Keratinocyte (primary cell): Measurements from ENCODE around the gene CDC6. TPM values are rescaled to one million over a fixed set of nuclear protein-coding genes. Genes with fewer than 3 reads are reported as not detected.

Experiments used
- DNase-seq: peaks from one replicate; pipeline ENCODE4 v3.0.0-alpha.2; 2011; ENCODE audit warnings: low read depth, missing footprints, low spot score
- FAIRE-seq: peaks from 2 replicates; lab custom pipeline; 2011; peaks lifted over from hg19 to GRCh38; lab: Jason Lieb, UNC
- H2AFZ ChIP-seq: 2 replicates; pipeline ENCODE4 v1.6.0; 2012; ENCODE audit warnings: low read length, control low read depth, inconsistent platforms; ENCODE audit not compliant: control insufficient read depth
- H3K27ac ChIP-seq: 2 replicates; pipeline ENCODE4 v1.5.1; 2011; ENCODE audit warnings: low read length; ENCODE audit not compliant: control insufficient read depth, insufficient read depth
- H3K27me3 ChIP-seq: 3 replicates; pipeline ENCODE4 v1.6.0; 2011; ENCODE audit warnings: low read length; ENCODE audit not compliant: control insufficient read depth, insufficient read depth; ENCODE audit errors: extremely low read depth
- H3K36me3 ChIP-seq, 2 experiments: 2 replicates in 1 of 2; 3 replicates in 1 of 2; pipeline ENCODE4 v1.5.1; 2011; ENCODE audit warnings: low read length in 2 of 2, mild to moderate bottlenecking in 1 of 2; ENCODE audit not compliant: control insufficient read depth in 2 of 2, insufficient read depth in 2 of 2; ENCODE audit errors: extremely low read depth in 1 of 2
- H3K4me1 ChIP-seq: 3 replicates; pipeline ENCODE4 v1.5.1; 2011; ENCODE audit warnings: low read length; ENCODE audit not compliant: control insufficient read depth, insufficient read depth; ENCODE audit errors: extremely low read depth
- H3K4me2 ChIP-seq: 3 replicates; pipeline ENCODE4 v1.6.0; 2011; ENCODE audit warnings: low read depth, low read length; ENCODE audit not compliant: control insufficient read depth, insufficient read depth; ENCODE audit errors: extremely low read depth
- H3K4me3 ChIP-seq, 3 experiments: fragments of 200-600 bp in 1 of 3; sonication (generic) in 1 of 3; 2 replicates in 2 of 3; 3 replicates in 1 of 3; pipeline ENCODE4 v1.5.1; 2011 to 2016; ENCODE audit warnings: low read length in 3 of 3, mild to moderate bottlenecking in 3 of 3, control low read depth in 2 of 3, inconsistent platforms in 1 of 3, low read depth in 1 of 3, mixed read lengths in 1 of 3, mixed run types in 1 of 3, moderate library complexity in 1 of 3; ENCODE audit not compliant: control insufficient read depth in 2 of 3, insufficient read depth in 2 of 3; ENCODE audit errors: extremely low read depth in 1 of 3
- H3K79me2 ChIP-seq: 2 replicates; pipeline ENCODE4 v1.6.0; 2012; ENCODE audit warnings: low read length; ENCODE audit not compliant: control insufficient read depth, insufficient read depth
- H3K9ac ChIP-seq: 3 replicates; pipeline ENCODE4 v1.6.0; 2011; ENCODE audit warnings: low read length; ENCODE audit not compliant: control insufficient read depth, insufficient read depth; ENCODE audit errors: extremely low read depth
- H3K9me1 ChIP-seq: 3 replicates; pipeline ENCODE4 v1.6.0; 2011; ENCODE audit warnings: low read length; ENCODE audit not compliant: control insufficient read depth, insufficient read depth; ENCODE audit errors: extremely low read depth
- H3K9me3 ChIP-seq: 2 replicates; pipeline ENCODE4 v1.5.1; 2012; ENCODE audit warnings: low read depth, low read length; ENCODE audit not compliant: control insufficient read depth
- H4K20me1 ChIP-seq: 3 replicates; pipeline ENCODE4 v1.6.0; 2011; ENCODE audit warnings: low read length; ENCODE audit not compliant: control insufficient read depth, insufficient read depth; ENCODE audit errors: extremely low read depth
- EZH2 ChIP-seq: IDR thresholded peaks from one replicate; pipeline ENCODE4 v1.6.1; 2012; ENCODE audit warnings: inconsistent platforms, mild to moderate bottlenecking, low read length, moderate library complexity
- dilution Hi-C: fragments of 300-500 bp; cut with MboI; formaldehyde crosslinking; loops from one replicate; pipeline ENCODE4 v1.7.0; 2020; ENCODE audit warnings: low sequenced_read_pairs; ENCODE audit not compliant: extremely low pct_ligation_motif_present
- polyA plus RNA-seq, 5 experiments: library from polyadenylated mRNA; depleted of rRNA in 3 of 5; stranded (reverse) in 3 of 5; stranded (forward) in 1 of 5; unstranded in 1 of 5; fragments of >200 nt; gene quantifications; 1 replicate in 1 of 5; 2 replicates in 3 of 5; 3 replicates in 1 of 5; pipeline versions ENCODE4 v1.2.1 to v1.2.3, GENCODE V29; 2011 to 2012; ENCODE audit warnings: missing spikeins in 2 of 5, low read depth in 1 of 5, low replicate concordance in 1 of 5
- TF ChIP-seq, protein P1 (sequence below), 3 experiments: IDR thresholded peaks in 1 of 3; conservative IDR thresholded peaks in 1 of 3; optimal IDR thresholded peaks in 1 of 3; 2 replicates in 2 of 3; 3 replicates in 1 of 3; pipeline versions ENCODE3 to v1.5.1; 2011; ENCODE audit warnings: low read length in 3 of 3, mild to moderate bottlenecking in 3 of 3, moderate library complexity in 2 of 3, control low read depth in 1 of 3, inconsistent platforms in 1 of 3; ENCODE audit not compliant: insufficient read depth in 2 of 3; ENCODE audit errors: extremely low read depth in 1 of 3

The CDC6 gene
- polyA plus RNA-seq, 1 donor (not counting 4 experiments of a cell fraction or from before 2014, with no cell fraction given) = 28.0 TPM

DNA sequence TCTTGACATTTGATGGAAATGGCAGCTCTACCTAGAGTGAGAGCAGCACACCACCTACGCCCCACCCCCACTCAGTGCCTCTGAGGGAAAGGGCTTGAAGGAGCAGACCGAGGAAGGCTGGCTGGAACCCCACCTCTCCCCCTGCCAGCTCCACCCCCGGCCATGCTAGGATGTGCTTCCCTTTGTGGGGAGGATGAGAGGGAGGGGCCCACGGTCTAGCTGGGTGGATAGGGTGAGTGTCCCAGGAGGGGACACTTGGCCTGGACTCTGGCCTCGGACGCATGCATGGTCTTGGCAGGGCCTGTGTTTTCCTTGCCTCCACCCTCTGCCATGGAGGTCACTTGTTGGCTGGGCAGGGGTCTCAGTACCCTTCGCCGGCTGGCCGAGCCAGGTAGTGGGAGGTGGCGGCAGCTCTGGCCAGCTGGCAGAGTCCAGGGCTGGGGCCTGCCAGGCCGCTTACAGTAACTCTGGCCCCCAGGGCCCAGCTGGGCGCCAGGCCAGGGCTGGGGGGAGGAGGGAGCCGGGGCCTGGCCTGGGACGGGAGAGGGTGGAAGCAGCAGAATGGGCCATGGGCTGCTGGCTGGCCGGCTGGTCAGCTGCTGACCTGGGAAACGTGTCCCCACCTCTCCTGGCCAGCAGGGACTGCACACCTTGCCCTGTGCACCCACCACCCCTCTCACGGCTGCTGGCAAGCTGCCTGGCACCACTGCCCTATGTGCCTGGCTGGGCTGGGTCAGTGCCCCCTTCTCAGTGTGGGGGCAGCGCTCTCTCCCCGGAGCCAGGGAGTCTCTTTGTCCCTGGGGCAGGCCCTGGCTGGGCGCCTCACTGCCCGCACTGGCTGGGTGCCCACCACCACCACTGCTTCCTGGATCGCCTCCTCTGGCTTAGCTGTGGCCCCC is 44.3 kb downstream of the CDC6 start:
- dilution Hi-C loops = no loop called here
- Histone ChIP-seq H2AFZ (no peak overlapping the region), H3K9ac (no peak overlapping the region), H4K20me1 (peaks cover 5% of the 10 kb centered on the region), H3K36me3 (peaks cover 10% of the 10 kb centered on the region in 2 experiments), H3K4me1 (peaks cover 11% of the 10 kb centered on the region), H3K9me1 (peaks cover 2% of the 10 kb centered on the region), H3K27ac (no peak overlapping the region), H3K4me3 (no peak overlapping the region), H3K9me3 (no peaks in the 10 kb centered on the region), H3K4me2 (no peak overlapping the region), H3K79me2 (peaks cover 71% of the 10 kb centered on the region), H3K27me3 (no peaks in the 10 kb centered on the region)
- FAIRE-seq (no peak), DNase-seq (no peak)
- no peak for TF ChIP-seq EZH2
- TF ChIP-seq, protein P1, sequence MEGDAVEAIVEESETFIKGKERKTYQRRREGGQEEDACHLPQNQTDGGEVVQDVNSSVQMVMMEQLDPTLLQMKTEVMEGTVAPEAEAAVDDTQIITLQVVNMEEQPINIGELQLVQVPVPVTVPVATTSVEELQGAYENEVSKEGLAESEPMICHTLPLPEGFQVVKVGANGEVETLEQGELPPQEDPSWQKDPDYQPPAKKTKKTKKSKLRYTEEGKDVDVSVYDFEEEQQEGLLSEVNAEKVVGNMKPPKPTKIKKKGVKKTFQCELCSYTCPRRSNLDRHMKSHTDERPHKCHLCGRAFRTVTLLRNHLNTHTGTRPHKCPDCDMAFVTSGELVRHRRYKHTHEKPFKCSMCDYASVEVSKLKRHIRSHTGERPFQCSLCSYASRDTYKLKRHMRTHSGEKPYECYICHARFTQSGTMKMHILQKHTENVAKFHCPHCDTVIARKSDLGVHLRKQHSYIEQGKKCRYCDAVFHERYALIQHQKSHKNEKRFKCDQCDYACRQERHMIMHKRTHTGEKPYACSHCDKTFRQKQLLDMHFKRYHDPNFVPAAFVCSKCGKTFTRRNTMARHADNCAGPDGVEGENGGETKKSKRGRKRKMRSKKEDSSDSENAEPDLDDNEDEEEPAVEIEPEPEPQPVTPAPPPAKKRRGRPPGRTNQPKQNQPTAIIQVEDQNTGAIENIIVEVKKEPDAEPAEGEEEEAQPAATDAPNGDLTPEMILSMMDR (optimal IDR thresholded peaks at IDR 0.05 in 1 of 3, IDR thresholded peaks at IDR 0.05 in 1 of 3, conservative IDR thresholded peaks at IDR 0.05 in 1 of 3; ENCODE audit: extremely low read depth in 1 of 3, insufficient read depth in 2 of 3, low read length in 3 of 3) = no peak

DNA sequence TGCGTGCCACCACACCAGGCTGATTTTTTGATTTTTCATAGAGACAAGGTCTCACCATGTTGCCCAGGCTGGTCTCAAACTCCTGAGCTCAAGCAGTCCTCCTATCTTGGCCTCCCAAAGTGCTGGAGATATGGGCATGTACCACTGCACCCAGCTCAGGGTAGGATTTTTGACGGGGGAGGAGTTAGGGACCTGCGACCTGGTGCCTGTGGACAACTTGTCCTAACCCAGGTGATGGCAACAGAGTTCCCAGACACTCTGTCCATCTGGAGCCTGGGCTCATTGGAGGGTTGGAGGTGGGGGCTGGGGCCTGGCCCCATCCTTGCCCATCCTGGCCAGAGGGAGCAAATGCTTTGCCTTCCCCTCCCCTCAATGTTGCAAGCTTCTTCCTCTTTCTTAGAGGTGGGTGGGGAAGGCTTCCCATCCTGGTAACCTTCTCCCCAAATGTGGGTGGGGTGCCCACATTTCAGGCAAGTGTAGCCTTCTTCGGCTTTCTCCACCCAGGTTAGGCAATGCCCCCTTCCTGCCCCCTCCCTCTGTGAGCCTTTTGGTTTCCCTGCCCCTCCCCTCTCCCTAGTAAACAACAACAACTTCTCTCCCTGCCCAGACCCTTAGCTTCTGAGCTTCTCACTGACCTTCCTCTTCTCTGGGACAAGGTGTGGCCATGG is 46.2 kb downstream of the CDC6 start:
- Histone ChIP-seq H3K4me3 (no peak overlapping the region), H3K9me1 (no peaks in the 10 kb centered on the region), H3K36me3 (peaks cover 10 to 15% of the 10 kb centered on the region in 2 experiments), H3K9me3 (no peaks in the 10 kb centered on the region), H3K4me1 (peaks cover 16% of the 10 kb centered on the region), H3K27me3 (no peaks in the 10 kb centered on the region), H3K79me2 (peaks cover 57% of the 10 kb centered on the region), H3K27ac (no peak overlapping the region), H4K20me1 (peaks cover 8% of the 10 kb centered on the region), H3K9ac (no peak overlapping the region), H2AFZ (no peak overlapping the region), H3K4me2 (no peak overlapping the region)
- no peak for TF ChIP-seq EZH2
- TF ChIP-seq, protein P1 (optimal IDR thresholded peaks at IDR 0.05 in 1 of 3, IDR thresholded peaks at IDR 0.05 in 1 of 3, conservative IDR thresholded peaks at IDR 0.05 in 1 of 3; ENCODE audit: extremely low read depth in 1 of 3, insufficient read depth in 2 of 3, low read length in 3 of 3) = no peak
- no peak for FAIRE-seq
- DNase-seq = no peak
- dilution Hi-C loops = no loop called here
